Measurements from ENCODE around the gene TSEN54.

TSEN54 gene

DNA sequence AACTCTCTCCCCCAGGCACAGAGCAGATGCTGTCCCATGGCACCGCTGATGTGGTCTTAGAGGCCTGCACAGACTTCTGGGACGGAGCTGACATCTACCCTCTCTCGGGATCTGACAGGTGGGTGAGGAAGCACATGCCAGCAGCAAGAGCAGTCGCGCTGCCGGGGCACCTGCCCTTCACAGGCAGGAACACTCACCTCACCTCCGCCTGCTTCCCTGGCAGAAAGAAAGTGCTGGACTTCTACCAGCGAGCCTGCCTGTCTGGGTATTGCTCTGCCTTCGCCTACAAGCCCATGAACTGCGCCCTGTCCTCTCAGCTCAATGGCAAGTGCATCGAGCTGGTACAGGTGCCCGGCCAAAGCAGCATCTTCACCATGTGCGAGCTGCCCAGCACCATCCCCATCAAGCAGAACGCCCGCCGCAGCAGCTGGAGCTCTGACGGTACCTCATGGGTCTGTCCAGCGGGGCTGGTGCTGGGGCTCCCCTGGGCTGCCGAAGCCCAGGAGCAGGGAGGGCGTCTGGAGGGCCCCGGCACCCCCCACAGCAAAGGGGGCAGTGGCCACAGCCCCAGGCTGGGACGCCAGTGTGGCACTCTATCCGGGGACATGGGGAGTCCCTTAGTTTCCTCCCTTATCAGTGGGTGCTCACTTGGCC lies 22.7 kb upstream of the TSEN54 start:
- TF ChIP-seq CTCF (IDR thresholded peaks at IDR 0.05; ENCODE audit: low read depth, low read length, missing control alignments): no peak
- DNase-seq (ENCODE audit: extremely low read depth, low read depth): no peak
- H3K4me3 ChIP-seq (replicated peaks; ENCODE audit: low read depth, low read length): no peak overlapping the region

DNA sequence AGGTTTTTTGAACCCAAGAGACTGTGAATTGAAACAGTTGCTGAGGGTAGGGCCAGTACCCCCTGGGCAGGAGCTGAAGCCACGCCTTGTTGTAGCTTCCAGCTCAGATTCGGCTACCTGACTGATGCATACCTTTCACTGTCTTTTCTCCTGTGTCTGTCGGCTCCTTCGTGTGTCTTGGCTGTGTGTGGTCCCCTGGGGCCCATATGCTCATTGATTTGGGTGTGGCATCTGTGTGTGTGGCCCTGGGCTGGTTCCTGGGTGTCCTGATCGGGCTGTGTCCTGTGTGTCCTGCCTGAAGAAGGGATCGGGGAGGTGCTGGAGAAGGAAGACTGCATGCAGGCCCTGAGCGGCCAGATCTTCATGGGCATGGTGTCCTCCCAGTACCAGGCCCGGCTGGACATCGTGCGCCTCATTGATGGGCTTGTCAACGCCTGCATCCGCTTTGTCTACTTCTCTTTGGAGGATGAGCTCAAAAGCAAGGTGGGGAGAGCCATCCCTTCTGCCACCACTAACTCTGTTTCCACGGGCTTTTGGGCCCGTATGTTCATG lies 21.9 kb upstream of the TSEN54 start:
- no peak overlapping the region for H3K4me3 ChIP-seq (replicated peaks; ENCODE audit: low read depth, low read length)
- TF ChIP-seq CTCF (IDR thresholded peaks at IDR 0.05; ENCODE audit: low read depth, low read length, missing control alignments): no peak
- no peak for DNase-seq (ENCODE audit: extremely low read depth, low read depth)

DNA sequence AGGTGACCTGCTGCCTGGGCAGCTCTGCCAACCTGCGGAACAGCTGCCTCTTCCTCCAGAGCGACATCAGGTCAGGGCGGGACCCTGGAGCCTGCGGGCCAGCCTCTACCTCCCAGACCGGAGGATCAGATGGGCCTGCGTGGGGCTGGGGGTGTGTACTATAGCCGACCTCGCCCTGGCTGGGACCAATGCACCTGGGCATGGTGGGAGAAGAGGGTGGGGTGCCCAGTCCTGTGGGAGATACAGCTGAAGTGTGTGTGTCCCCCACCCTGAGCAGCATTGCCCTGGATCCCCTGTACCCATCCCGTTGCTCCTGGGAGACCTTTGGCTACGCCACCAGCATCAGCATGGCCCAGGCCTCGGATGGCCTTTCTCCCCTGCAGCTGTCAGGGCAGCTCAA lies 20.3 kb upstream of the TSEN54 start:
- TF ChIP-seq CTCF (IDR thresholded peaks at IDR 0.05; ENCODE audit: low read depth, low read length, missing control alignments): no peak
- H3K4me3 ChIP-seq (replicated peaks; ENCODE audit: low read depth, low read length): no peak overlapping the region
- DNase-seq (ENCODE audit: extremely low read depth, low read depth): no peak

- H3K4me3 ChIP-seq (replicated peaks; ENCODE audit: low read depth, low read length): no peak overlapping the region
- no peak for DNase-seq (ENCODE audit: extremely low read depth, low read depth)
- no peak for TF ChIP-seq CTCF (IDR thresholded peaks at IDR 0.05; ENCODE audit: low read depth, low read length, missing control alignments)
Observed at GRCh38 chr17:75498039-75498725, 18.1 kb upstream of the TSEN54 start.

DNA sequence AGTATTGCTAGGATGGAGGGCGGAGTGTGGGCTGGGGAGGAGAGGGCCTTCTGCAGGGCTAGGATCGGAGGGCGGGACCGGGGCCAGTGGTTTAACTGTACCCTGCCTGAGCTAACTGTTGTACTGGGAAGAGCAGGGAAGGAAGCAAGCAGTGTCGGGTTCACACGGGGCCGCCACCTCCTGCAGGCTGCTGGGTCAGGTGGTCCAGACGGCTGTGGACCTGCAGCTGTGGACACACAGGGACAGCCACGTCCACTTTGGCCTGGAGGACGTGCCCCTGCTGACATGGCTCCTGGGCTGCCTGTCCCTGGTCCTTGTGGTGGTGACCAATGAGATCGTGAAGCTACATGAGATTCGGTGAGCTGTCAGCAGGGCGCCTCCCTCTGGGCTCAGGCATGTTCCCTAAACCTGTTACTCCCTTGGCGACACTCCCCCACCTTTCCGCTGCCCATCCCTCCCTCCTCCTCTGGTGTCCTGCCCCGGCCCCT lies 17.6 kb upstream of the TSEN54 start:
- no peak overlapping the region for H3K4me3 ChIP-seq (replicated peaks; ENCODE audit: low read depth, low read length)
- DNase-seq (ENCODE audit: extremely low read depth, low read depth): no peak
- TF ChIP-seq CTCF (IDR thresholded peaks at IDR 0.05; ENCODE audit: low read depth, low read length, missing control alignments): no peak

DNA sequence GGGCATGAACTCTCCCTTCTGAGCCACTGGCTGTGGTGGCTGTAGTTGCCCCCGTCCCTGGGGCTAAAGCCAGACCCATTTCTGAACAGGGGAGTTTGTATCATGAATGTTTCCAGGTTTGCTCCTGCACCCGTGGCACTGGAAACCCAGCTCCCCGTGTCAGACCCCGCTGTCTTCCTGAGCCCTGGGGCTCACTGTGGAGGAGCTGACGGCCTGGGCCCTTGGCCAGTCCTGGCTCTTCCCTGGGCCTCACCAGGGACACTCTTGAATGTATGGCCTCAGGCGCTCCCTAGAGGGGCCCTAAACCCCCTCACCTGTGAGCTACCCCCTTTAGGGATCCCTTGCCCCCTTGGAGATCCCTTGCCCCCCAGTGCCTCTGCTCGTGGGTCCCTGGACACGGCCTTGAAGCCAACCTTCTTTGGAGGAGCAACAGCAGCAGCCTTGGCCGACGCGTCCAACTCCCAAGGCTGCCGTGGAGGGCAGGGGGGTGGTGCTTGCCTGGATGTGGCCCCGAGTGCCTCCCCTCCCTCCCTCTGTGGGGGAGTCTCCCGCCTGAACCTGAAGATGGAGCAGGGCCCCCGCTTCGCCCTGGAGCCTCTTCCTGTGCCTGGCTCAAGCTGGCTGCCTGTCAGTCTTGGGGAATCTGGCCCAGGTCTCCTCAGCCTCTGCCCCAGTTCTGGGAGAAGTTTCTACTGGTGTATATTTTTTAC lies 16.9 kb upstream of the TSEN54 start:
- DNase-seq (ENCODE audit: extremely low read depth, low read depth): no peak
- no peak for TF ChIP-seq CTCF (IDR thresholded peaks at IDR 0.05; ENCODE audit: low read depth, low read length, missing control alignments)

More for the DNA sequence above, 16.9 kb upstream of the TSEN54 start:
- H3K4me3 ChIP-seq (replicated peaks; ENCODE audit: low read depth, low read length): no peak overlapping the region

Measured in HFF-Myc (cell line).